Thymus (tissue), 11 donors: ENCODE data around the gene SLC25A39. TPM values are rescaled to one million over a fixed set of nuclear protein-coding genes. Genes with fewer than 3 reads are reported as not detected.

ENCODE experiments used
- DNase-seq, 9 donors: peaks; one replicate each; pipeline ENCODE4 v3.0.0-alpha.2; 2013; ENCODE audit warnings: low spot score in 9 of 9, low read depth in 6 of 9, missing footprints in 1 of 9
- H3K27ac ChIP-seq, 2 donors: one replicate each; pipeline ENCODE4 v1.5.1; 2013; ENCODE audit warnings: control low read depth in 1 of 2, low read depth in 1 of 2, low read length in 1 of 2, mild to moderate bottlenecking in 1 of 2, moderate library complexity in 1 of 2
- H3K27me3 ChIP-seq, 2 donors: one replicate each; pipeline ENCODE4 v1.5.1; 2013; ENCODE audit warnings: low read length in 1 of 2; ENCODE audit not compliant: control insufficient read depth in 2 of 2, insufficient read depth in 1 of 2
- H3K36me3 ChIP-seq, 2 donors: one replicate each; pipeline ENCODE4 v1.5.1; 2013; ENCODE audit warnings: low read length in 1 of 2, mild to moderate bottlenecking in 1 of 2, moderate library complexity in 1 of 2; ENCODE audit not compliant: control insufficient read depth in 2 of 2, insufficient read depth in 2 of 2
- H3K4me1 ChIP-seq, 2 donors: one replicate each; pipeline ENCODE4 v1.5.1; 2013; ENCODE audit warnings: low read length in 2 of 2; ENCODE audit not compliant: control insufficient read depth in 2 of 2, insufficient read depth in 2 of 2
- H3K4me3 ChIP-seq, 2 donors: one replicate each; pipeline ENCODE4 v1.5.1; 2013; ENCODE audit warnings: low read length in 2 of 2, control low read depth in 1 of 2, mild to moderate bottlenecking in 1 of 2
- H3K9me3 ChIP-seq, 2 donors: one replicate each; pipeline ENCODE4 v1.5.1; 2013; ENCODE audit warnings: low read length in 1 of 2, mild to moderate bottlenecking in 1 of 2; ENCODE audit not compliant: control insufficient read depth in 2 of 2, insufficient read depth in 1 of 2
- WGBS: extraction: QIAGEN DNeasy Blood & Tissue Kit; methylation state at CpG from one replicate; pipeline ENCODE4 v1.1.7; 2013; 5-methylcytosine and 5-hydroxymethylcytosine counted together
- polyA plus RNA-seq: library from polyadenylated mRNA; stranded (reverse); fragments of 200-250 nt; gene quantifications from one replicate; pipeline ENCODE4 v1.2.3, GENCODE V29; 2013
- total RNA-seq: library from RNA; stranded (reverse); fragments of 120-200 nt; gene quantifications from one replicate; pipeline ENCODE4 v1.2.4, GENCODE V29; 2013
- donor health status: healthy.

Gene SLC25A39
- total and polyA plus RNA-seq, 2 donors: 46.9 to 93.8 TPM

DNA sequence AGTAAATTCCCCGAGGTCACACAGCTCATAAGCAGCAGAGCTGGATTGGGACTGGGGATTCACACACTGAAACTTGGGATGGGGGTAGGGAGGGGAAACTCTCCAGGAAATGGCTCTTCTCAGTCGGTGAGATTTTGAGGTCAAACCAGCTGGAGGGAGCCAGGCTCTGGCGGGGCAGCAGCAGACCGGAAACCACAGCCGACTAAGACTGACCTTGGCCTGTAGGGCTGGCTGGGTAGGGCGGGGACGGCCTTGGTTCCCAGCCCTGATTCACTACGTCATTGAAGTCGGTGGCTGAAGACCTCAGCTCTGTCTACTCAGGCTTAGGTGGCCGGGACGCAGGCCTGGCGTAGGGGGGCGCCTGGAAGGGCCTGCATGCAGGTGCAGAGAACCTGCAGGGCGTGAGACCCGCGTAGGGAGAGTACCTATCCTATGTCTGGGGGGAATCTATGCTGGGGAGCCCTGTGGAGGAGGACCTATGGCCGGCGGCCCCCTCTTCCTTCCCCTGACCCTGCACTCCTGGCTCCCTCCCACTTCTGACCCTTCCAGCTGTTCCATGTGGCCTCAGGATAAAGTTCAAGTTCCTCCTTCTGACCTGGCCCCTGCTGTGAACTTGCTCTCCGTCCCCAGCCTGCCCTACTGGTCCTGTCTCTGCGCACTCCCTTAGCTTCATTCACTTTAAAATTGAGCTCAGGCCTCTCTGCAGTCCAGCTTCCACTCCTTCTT lies 44.8 kb downstream of the SLC25A39 start:
- Histone ChIP-seq H3K9me3 (no peaks in the 10 kb centered on the region), H3K4me3 (no peak overlapping the region), H3K36me3 (no peaks in the 10 kb centered on the region), H3K4me1 (peaks cover 0 to 8% of the 10 kb centered on the region in 2 donors), H3K27me3 (peaks cover 0 to 36% of the 10 kb centered on the region in 2 donors), H3K27ac (no peak overlapping the region)
- peak in 1 of 9 donors; percentile 14 for DNase-seq
- 34% methylated on average over 20 of the region's 20 CpGs for WGBS

DNA sequence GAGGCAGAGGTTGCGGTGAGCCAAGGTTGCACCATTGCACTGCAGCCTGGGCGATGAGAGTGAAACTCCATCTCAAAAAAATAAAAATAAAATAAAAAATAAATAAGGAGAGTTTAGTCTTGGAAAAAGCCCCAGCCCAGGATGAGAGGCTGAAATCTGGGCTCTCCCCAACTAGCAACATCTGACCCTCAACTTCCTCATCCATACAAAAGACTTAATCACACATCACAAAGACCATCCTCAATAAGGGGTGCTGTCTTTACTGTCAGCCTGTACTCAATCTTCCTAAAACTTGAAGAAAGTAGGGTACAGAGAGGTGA lies 45.3 kb downstream of the SLC25A39 start:
- Histone ChIP-seq H3K4me3 (no peak overlapping the region), H3K4me1 (peaks cover 0 to 8% of the 10 kb centered on the region in 2 donors), H3K36me3 (no peaks in the 10 kb centered on the region), H3K27ac (no peak overlapping the region), H3K9me3 (no peaks in the 10 kb centered on the region), H3K27me3 (peaks cover 0 to 36% of the 10 kb centered on the region in 2 donors)
- no peak for DNase-seq
- 98% methylated on average over 2 of the region's 2 CpGs for WGBS

DNA sequence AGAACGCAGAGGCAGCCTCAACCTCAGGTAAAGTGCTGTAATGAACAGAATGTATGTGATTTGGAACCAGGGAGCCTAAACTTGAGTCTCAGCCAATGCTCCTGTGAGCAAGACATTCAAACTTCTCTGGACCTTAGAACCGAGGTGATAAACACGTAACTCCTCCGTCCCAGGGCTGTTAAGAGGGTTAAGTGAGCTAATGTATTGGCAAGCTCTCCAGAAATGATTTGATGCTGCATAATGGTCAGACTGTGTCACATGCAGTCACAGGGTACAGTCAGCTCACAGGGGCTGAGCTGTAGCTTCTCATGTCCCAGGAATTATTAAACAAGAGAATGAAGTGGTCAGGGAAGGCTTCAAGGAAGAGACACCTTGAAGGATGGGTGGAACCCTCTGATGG lies 46.6 kb downstream of the SLC25A39 start:
- no peak for DNase-seq
- H3K4me1 ChIP-seq: peaks cover 0 to 8% of the 10 kb centered on the region in 2 donors
- 96% methylated on average over 4 of the region's 4 CpGs for WGBS
- no peaks in the 10 kb centered on the region for H3K9me3 ChIP-seq
- H3K27ac ChIP-seq: no peak overlapping the region
- peaks cover 0 to 38% of the 10 kb centered on the region in 2 donors for H3K27me3 ChIP-seq
- H3K36me3 ChIP-seq: no peaks in the 10 kb centered on the region
- H3K4me3 ChIP-seq: no peak overlapping the region

DNA sequence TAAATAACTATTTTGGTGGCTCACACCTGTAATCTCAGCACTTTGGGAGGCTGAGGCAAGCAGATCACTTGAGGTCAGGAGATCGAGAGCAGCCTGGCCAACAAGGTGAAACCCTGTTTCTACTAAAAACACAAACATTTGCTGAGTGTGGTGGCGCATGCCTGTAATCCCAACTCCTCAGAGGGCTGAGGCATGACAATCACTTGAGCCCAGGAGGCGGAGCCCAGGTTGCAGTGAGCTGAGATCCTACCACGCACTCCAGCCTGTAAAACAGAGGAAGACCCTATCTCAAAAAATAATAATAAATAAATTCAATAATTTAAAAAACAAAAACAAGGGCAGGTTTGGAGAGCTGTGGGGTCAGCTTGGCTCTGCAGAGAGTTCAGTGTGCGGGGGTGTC lies 51.0 kb downstream of the SLC25A39 start:
- Histone ChIP-seq H3K4me1 (no peaks in the 10 kb centered on the region), H3K4me3 (no peak overlapping the region), H3K27me3 (peaks cover 0 to 24% of the 10 kb centered on the region in 2 donors), H3K36me3 (no peaks in the 10 kb centered on the region), H3K27ac (no peak overlapping the region), H3K9me3 (no peaks in the 10 kb centered on the region)
- DNase-seq: no peak
- WGBS: 96% methylated on average over 5 of the region's 5 CpGs

DNA sequence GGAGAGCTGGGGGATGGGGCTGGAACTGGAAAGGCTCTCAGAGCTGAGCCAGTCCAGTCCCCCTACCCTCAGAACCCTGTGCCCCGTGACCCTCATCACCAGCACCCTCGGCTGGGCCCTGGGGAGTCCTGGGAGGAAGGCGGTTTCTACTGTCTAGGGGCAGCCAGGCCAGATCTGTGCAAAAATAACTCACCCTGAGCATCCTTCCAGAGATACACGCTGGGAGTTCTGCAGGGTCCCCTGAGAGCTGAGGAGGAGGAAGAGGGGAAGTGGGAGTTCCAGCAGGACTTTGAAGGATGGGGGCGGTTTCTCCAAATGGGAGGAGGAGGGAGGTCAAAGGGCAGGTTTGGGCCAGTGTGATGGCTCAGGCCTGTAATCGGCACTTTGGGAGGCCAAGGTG lies 51.7 kb downstream of the SLC25A39 start:
- no peak overlapping the region for H3K4me3 ChIP-seq

DNA sequence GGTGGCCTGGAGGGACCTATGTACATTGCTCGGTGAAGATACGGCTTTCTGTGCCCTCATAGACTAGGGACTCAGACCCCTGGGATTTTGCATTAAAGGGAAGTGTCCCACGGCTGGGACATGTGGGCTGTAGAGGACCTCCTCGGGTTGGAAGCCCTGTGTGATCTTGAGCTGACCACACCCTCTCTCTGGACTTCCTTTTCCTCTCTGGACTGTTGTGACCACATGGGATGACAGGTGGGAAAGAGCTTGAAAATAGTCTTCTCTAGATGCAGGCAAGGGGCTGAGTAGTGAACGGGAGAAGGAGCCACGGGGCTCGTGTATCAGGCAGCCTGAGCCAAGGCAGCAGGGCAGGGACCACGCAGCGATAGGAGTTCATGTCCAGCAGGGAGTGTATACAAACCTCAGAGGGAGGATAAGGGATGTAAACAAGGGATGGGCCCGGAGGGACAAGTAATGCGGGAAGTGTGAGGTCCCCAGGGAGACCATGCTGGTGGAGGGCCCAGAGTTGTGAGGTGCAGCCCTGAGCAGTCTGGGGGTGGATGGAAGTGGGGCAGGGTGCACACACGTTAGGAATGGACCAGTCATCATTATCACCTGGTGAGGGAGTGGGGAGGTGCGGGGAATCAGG lies 52.2 kb downstream of the SLC25A39 start:
- peaks cover 0 to 24% of the 10 kb centered on the region in 2 donors for H3K27me3 ChIP-seq
- H3K4me1 ChIP-seq: no peaks in the 10 kb centered on the region
- WGBS: 90% methylated on average over 13 of the region's 13 CpGs
- H3K4me3 ChIP-seq: no peak overlapping the region
- no peaks in the 10 kb centered on the region for H3K9me3 ChIP-seq
- H3K27ac ChIP-seq: no peak overlapping the region
- H3K36me3 ChIP-seq: no peaks in the 10 kb centered on the region
- no peak for DNase-seq

More for the DNA sequence above, 51.7 kb downstream of the SLC25A39 start:
- Histone ChIP-seq H3K27ac (no peak overlapping the region), H3K9me3 (no peaks in the 10 kb centered on the region), H3K36me3 (no peaks in the 10 kb centered on the region), H3K27me3 (peaks cover 0 to 24% of the 10 kb centered on the region in 2 donors), H3K4me1 (no peaks in the 10 kb centered on the region)
- no peak for DNase-seq
- WGBS: 94% methylated on average over 6 of the region's 6 CpGs

Other genes with a start within 250 kb of the SLC25A39 start
- 17.0 TPM for gene HDAC5, start 201.2 kb downstream of the SLC25A39 start, total RNA-seq
- 34.4 TPM for gene HDAC5, start 201.2 kb downstream of the SLC25A39 start, polyA plus RNA-seq
- 3.2 TPM for gene HROB, start 182.9 kb downstream of the SLC25A39 start, total RNA-seq
- gene HROB, start 182.9 kb downstream of the SLC25A39 start, polyA plus RNA-seq: 0.94 TPM
- gene ASB16, start 154.1 kb downstream of the SLC25A39 start, total RNA-seq: not detected
- 0.14 TPM for gene ASB16, start 154.1 kb downstream of the SLC25A39 start, polyA plus RNA-seq
- 21.4 TPM for gene TMUB2, start 137.9 kb downstream of the SLC25A39 start, total RNA-seq
- 57.6 TPM for gene TMUB2, start 137.9 kb downstream of the SLC25A39 start, polyA plus RNA-seq
- gene ATXN7L3, start 124.9 kb downstream of the SLC25A39 start, total RNA-seq: 36.3 TPM
- gene ATXN7L3, start 124.9 kb downstream of the SLC25A39 start, polyA plus RNA-seq: 53.3 TPM
- gene UBTF, start 105.1 kb downstream of the SLC25A39 start, total RNA-seq: 91.6 TPM
- gene UBTF, start 105.1 kb downstream of the SLC25A39 start, polyA plus RNA-seq: 70.1 TPM
- 6.9 TPM for gene SLC4A1, start 56.7 kb downstream of the SLC25A39 start, total RNA-seq
- 0.37 TPM for gene SLC4A1, start 56.7 kb downstream of the SLC25A39 start, polyA plus RNA-seq
- 0.99 TPM for gene RUNDC3A, start 16.2 kb downstream of the SLC25A39 start, total RNA-seq
- 4.9 TPM for gene RUNDC3A, start 16.2 kb downstream of the SLC25A39 start, polyA plus RNA-seq
- gene GRN, start 20.5 kb upstream of the SLC25A39 start, total RNA-seq: 74.8 TPM
- 93.0 TPM for gene GRN, start 20.5 kb upstream of the SLC25A39 start, polyA plus RNA-seq
- 1.4 TPM for gene FAM171A2, start 39.0 kb upstream of the SLC25A39 start, total RNA-seq
- 0.39 TPM for gene FAM171A2, start 39.0 kb upstream of the SLC25A39 start, polyA plus RNA-seq
- 0.38 TPM for gene ITGA2B, start 64.8 kb upstream of the SLC25A39 start, total RNA-seq
- gene ITGA2B, start 64.8 kb upstream of the SLC25A39 start, polyA plus RNA-seq: 0.41 TPM
- gene GPATCH8, start 178.6 kb upstream of the SLC25A39 start, total RNA-seq: 12.7 TPM
- 11.1 TPM for gene GPATCH8, start 178.6 kb upstream of the SLC25A39 start, polyA plus RNA-seq
- gene FZD2, start 232.7 kb upstream of the SLC25A39 start, total RNA-seq: 0.80 TPM
- gene FZD2, start 232.7 kb upstream of the SLC25A39 start, polyA plus RNA-seq: 1.7 TPM